ENCODE results near the gene PURB. TPM values are rescaled to one million over a fixed set of nuclear protein-coding genes. Genes with fewer than 3 reads are reported as not detected.

The PURB gene
- total and polyA plus RNA-seq, 10 of the 15 experiments (the other 5 are each of a cell fraction or from before 2014, with no cell fraction given), result 0.77 to 18.6 (median 8.9) TPM

GRCh38 chr7:44894888-44895580 lies 9.7 kb upstream of the PURB start (continued):
- no peak for TF ChIP-seq GABPA (IDR thresholded peaks at IDR 0.05; ENCODE audit: low read depth)

GRCh38 chr7:44893710-44894234 lies 8.4 kb upstream of the PURB start:
- no peaks in the 10 kb centered on the region for H3K79me2 ChIP-seq (ENCODE audit: control insufficient read depth, insufficient read depth, low read length)
- H4K20me1 ChIP-seq (ENCODE audit: control insufficient read depth, insufficient read depth), result no peaks in the 10 kb centered on the region
- no peak overlapping the region for H3K27ac ChIP-seq (ENCODE audit: control insufficient read depth, insufficient read depth)
- FAIRE-seq (no peak), ATAC-seq (no peak), DNase-seq (ENCODE audit: low read depth, low spot score) (no peak)
- no peaks in the 10 kb centered on the region for H3K4me1 ChIP-seq (ENCODE audit: control insufficient read depth, insufficient read depth, low read length)
- ChIA-PET SMC1A (ENCODE audit: uncharacterized antibody, unreplicated experiment) (interaction anchor here (2.1 kb wide), 1 partner anchor 11 kb away, joined by 7 read pairs; no protein-coding TSS in a partner anchor), CTCF (interaction anchor here (0.6 to 1.6 kb wide), 2 partner anchors 7 to 19 kb away, joined by 3 to 4 read pairs; no protein-coding TSS in a partner anchor), POLR2A (interaction anchor here (3.3 kb wide), 1 partner anchor 12 kb away, joined by 9 read pairs; no protein-coding TSS in a partner anchor), RAD21 (ENCODE audit: unreplicated experiment) (no interaction called here)
- TF ChIP-seq ZNF687 (IDR thresholded peaks at IDR 0.05), result no peak
- no peaks in the 10 kb centered on the region for H3K27me3 ChIP-seq (replicated peaks in 1 of 2; ENCODE audit: control insufficient read depth in 2 of 2, insufficient read depth in 2 of 2, low read length in 1 of 2)
- BruUV-seq (replicated peaks), result no TSS peak
- in situ Hi-C loops (cut with MboI) (no loop called here), intact Hi-C loops (cut with micrococcal nuclease; ENCODE audit: unreplicated experiment) (no loop called here)
- H3K4me2 ChIP-seq (ENCODE audit: control insufficient read depth, insufficient read depth), result no peak overlapping the region
- no peaks in the 10 kb centered on the region for H3K36me3 ChIP-seq (ENCODE audit: control insufficient read depth in 2 of 2, insufficient read depth in 2 of 2, low read length in 1 of 2)
- WGBS (ENCODE audit: insufficient coverage, insufficient replicate concordance, low lambda C conversion rate, missing lambda C conversion rate), result 40% methylated on average over 8 of the region's 8 CpGs
- no peak overlapping the region for H2AFZ ChIP-seq (ENCODE audit: control insufficient read depth, low read depth, low read length)
- H3K4me3 ChIP-seq, result no peak overlapping the region
- no peaks in the 10 kb centered on the region; the same call in 2 of the 3 replicates for H3K9me3 ChIP-seq (replicated peaks; ENCODE audit: control insufficient read depth, insufficient read depth, low read length)
- H3K9ac ChIP-seq (ENCODE audit: control insufficient read depth, insufficient read depth, low read length), result no peak overlapping the region
